Transverse colon (tissue), 4 donors: ENCODE measurements around the gene CNST. TPM values are rescaled to one million over a fixed set of nuclear protein-coding genes. Genes with fewer than 3 reads are reported as not detected.

Source experiments
- DNase-seq: peaks from one replicate; pipeline ENCODE4 v3.0.0-alpha.2; 2019
- H3K27ac ChIP-seq, 4 donors: fragments of 200-600 bp; sonication (generic); 2 replicates each; pipeline ENCODE4 v1.5.1; 2016 to 2018; ENCODE audit warnings: inconsistent platforms in 4 of 4
- H3K27me3 ChIP-seq: fragments of 200-600 bp; sonication (generic); 2 replicates; pipeline ENCODE4 v1.5.1; 2017; ENCODE audit warnings: inconsistent platforms
- H3K36me3 ChIP-seq, 4 donors: fragments of 200-600 bp; sonication (generic); 2 replicates each; pipeline ENCODE4 v1.5.1; 2017 to 2019; ENCODE audit warnings: inconsistent platforms in 4 of 4
- H3K4me1 ChIP-seq, 4 donors: fragments of 200-600 bp; sonication (generic); 2 replicates each; pipeline ENCODE4 v1.5.1; 2017 to 2020; ENCODE audit warnings: inconsistent platforms in 4 of 4
- H3K4me3 ChIP-seq, 4 donors: fragments of 200-600 bp; sonication (generic); 1 replicate in 1 of 4; 2 replicates in 3 of 4; pipeline versions ENCODE4 v1.5.1 to v1.6.1; 2017 to 2019; ENCODE audit warnings: inconsistent platforms in 4 of 4
- H3K9me3 ChIP-seq, 2 donors: fragments of 200-600 bp; sonication (generic); 2 replicates each; pipeline ENCODE4 v1.5.1; 2017 to 2019; ENCODE audit warnings: inconsistent platforms in 2 of 2
- CTCF ChIP-seq, 5 experiments: fragments of 200-600 bp in 3 of 5; fragments of 450-650 bp in 2 of 5; sonication (generic) in 3 of 5; IDR thresholded peaks; 1 replicate in 2 of 5; 2 replicates in 3 of 5; pipeline ENCODE4 v1.5.1; 2016 to 2017; ENCODE audit warnings: antibody characterized with exemption in 5 of 5, inconsistent platforms in 3 of 5, mild to moderate bottlenecking in 2 of 5, moderate library complexity in 1 of 5
- EP300 ChIP-seq: sonication (generic); formaldehyde crosslinking; IDR thresholded peaks from one replicate; pipeline ENCODE4 v1.6.1; 2017; ENCODE audit warnings: antibody characterized with exemption, low read depth
- POLR2A ChIP-seq: fragments of 450-650 bp; IDR thresholded peaks from one replicate; pipeline ENCODE4 v1.6.1; 2016; ENCODE audit warnings: antibody characterized with exemption, mild to moderate bottlenecking, moderate library complexity
- POLR2AphosphoS5 ChIP-seq, 3 donors: sonication (generic); formaldehyde crosslinking; IDR thresholded peaks; one replicate each; pipeline ENCODE4 v1.6.1; 2016; ENCODE audit warnings: antibody characterized with exemption in 3 of 3
- WGBS, 2 donors: methylation state at CpG; one replicate each; pipeline ENCODE4 v1.1.5; 2018; ENCODE audit warnings: low coverage in 1 of 2; 5-methylcytosine and 5-hydroxymethylcytosine counted together
- in situ Hi-C, 4 donors: fragments of 200-750 bp; cut with MboI; loops; one replicate each; pipeline versions ENCODE4 v1.15.0 to v1.15.1; 2017; ENCODE audit warnings: low sequenced_read_pairs in 3 of 4, low pct_ligation_motif_present in 1 of 4, low pct_unique_long_range_greater_than_20kb in 1 of 4
- intact Hi-C: fragments of 100-400 bp; cut with DNase I; formaldehyde crosslinking; loops from one replicate; pipeline ENCODE4 v1.15.1; 2023; ENCODE audit warnings: low total_unique reads
- total RNA-seq, 4 donors: library from RNA; depleted of rRNA; stranded (reverse); fragments of >200 nt; gene quantifications; one replicate each; pipeline ENCODE4 v1.1.0, GENCODE V29; 2016

The CNST gene
- total RNA-seq, 4 donors from 2014 or later: 44.0 to 83.0 (median 53.5) TPM

- DNase-seq: peak; percentile 47
- in situ Hi-C loops: no loop called here
- intact Hi-C loops: no loop called here
- H3K27me3 ChIP-seq: no peaks in the 10 kb centered on the region
- H3K4me3 ChIP-seq: no peak overlapping the region
- H3K4me1 ChIP-seq: peaks cover 18 to 87% (median 69%) of the 10 kb centered on the region in 4 donors
- TF ChIP-seq CTCF (IDR thresholded peaks at IDR 0.05) (no peak), EP300 (no peak), POLR2AphosphoS5 (IDR thresholded peaks at IDR 0.05) (no peak), POLR2A (no peak)
- peak overlapping the region; percentile 82 to 88 (median 86) for H3K27ac ChIP-seq
- no peaks in the 10 kb centered on the region for H3K36me3 ChIP-seq
- no peaks in the 10 kb centered on the region for H3K9me3 ChIP-seq
- 89% methylated on average over 11 to 15 of the region's 15 CpGs for WGBS, 2 donors
Observed at GRCh38 chr1:246580497-246581370, 14.5 kb downstream of the CNST start.

DNA sequence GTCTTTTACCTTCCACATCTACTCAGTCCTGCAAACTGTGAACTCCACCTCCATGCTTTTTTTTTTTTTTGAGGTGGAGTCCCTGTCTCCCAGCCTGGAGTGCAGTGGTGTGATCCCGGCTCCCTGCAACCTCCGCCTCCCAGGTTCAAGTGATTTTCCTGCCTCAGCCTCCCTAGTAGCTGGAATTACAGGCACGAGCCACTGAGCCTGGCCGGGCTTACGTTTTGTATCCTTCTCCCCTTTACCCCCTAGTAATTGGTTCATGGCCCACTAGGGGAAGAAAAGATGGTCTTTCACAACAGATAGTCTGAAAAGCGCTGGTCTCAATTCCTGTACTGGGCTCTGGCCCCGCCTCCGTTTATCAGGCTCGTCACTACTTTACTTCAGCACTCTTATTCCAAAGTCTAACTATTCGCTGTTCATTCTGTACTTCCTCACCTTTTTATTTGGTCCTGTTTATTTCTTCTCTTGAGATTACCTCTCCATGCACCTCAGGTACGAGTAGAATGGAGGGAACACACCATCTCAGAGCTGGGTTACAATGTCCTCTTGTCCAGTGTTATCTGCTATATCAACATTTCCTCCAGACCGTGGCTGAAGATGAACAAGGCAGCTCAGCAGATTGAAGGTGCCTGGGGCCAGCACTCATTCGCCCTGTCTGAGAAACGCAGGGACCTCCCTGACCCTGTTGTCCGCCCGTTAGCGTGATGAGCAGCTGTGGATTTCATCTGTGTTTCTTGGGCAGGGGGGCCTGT is 16.2 kb downstream of the CNST start:
- no peaks in the 10 kb centered on the region for H3K36me3 ChIP-seq
- TF ChIP-seq POLR2A (peak; percentile 73), CTCF (IDR thresholded peaks at IDR 0.05) (no peak), EP300 (no peak), POLR2AphosphoS5 (IDR thresholded peaks at IDR 0.05) (peak; percentile 4 to 90 (median 81))
- peaks cover 27 to 95% (median 76%) of the 10 kb centered on the region in 4 donors for H3K4me1 ChIP-seq
- H3K9me3 ChIP-seq: no peaks in the 10 kb centered on the region
- H3K4me3 ChIP-seq: peak overlapping the region in 3 of 4 donors; percentile 12 to 42 (median 14)
- intact Hi-C loops (no loop called here), in situ Hi-C loops (no loop called here)
- peak; percentile 75 for DNase-seq
- WGBS, 2 donors: 36 to 46% methylated on average over 12 to 17 of the region's 17 CpGs
- no peaks in the 10 kb centered on the region for H3K27me3 ChIP-seq
- peak overlapping the region; percentile 82 to 88 (median 86) for H3K27ac ChIP-seq

GRCh38 chr1:246583056-246583440 is 16.8 kb downstream of the CNST start:
- Histone ChIP-seq H3K27ac (peak overlapping the region; percentile 82 to 88 (median 86)), H3K36me3 (no peaks in the 10 kb centered on the region), H3K27me3 (no peaks in the 10 kb centered on the region), H3K4me3 (peak overlapping the region in 2 of 4 donors; percentile 12 to 42), H3K9me3 (no peaks in the 10 kb centered on the region), H3K4me1 (peaks cover 30 to 95% (median 77%) of the 10 kb centered on the region in 4 donors)
- in situ Hi-C loops (no loop called here), intact Hi-C loops (no loop called here)
- TF ChIP-seq CTCF (IDR thresholded peaks at IDR 0.05): no peak
- TF ChIP-seq POLR2A: no peak
- TF ChIP-seq EP300: no peak
- TF ChIP-seq POLR2AphosphoS5 (IDR thresholded peaks at IDR 0.05): no peak
- no peak for DNase-seq
- 48 to 73% methylated on average over 2 of the region's 2 CpGs for WGBS, 2 donors
